ENCODE measurements around the gene ASAP3.

The ASAP3 gene

GRCh38 chr1:23449306-23449705 is 34.7 kb downstream of the ASAP3 start:
- no peak overlapping the region for H3K9ac ChIP-seq (ENCODE audit: low read length)
- no peak for TF ChIP-seq EZH2phosphoT487 (conservative IDR thresholded peaks at IDR 0.05; ENCODE audit: low read length)
- TF ChIP-seq, protein P1, sequence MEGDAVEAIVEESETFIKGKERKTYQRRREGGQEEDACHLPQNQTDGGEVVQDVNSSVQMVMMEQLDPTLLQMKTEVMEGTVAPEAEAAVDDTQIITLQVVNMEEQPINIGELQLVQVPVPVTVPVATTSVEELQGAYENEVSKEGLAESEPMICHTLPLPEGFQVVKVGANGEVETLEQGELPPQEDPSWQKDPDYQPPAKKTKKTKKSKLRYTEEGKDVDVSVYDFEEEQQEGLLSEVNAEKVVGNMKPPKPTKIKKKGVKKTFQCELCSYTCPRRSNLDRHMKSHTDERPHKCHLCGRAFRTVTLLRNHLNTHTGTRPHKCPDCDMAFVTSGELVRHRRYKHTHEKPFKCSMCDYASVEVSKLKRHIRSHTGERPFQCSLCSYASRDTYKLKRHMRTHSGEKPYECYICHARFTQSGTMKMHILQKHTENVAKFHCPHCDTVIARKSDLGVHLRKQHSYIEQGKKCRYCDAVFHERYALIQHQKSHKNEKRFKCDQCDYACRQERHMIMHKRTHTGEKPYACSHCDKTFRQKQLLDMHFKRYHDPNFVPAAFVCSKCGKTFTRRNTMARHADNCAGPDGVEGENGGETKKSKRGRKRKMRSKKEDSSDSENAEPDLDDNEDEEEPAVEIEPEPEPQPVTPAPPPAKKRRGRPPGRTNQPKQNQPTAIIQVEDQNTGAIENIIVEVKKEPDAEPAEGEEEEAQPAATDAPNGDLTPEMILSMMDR (IDR thresholded peaks at IDR 0.05; ENCODE audit: insufficient read depth, low read length, poor library complexity, severe bottlenecking) = no peak
- no peaks in the 10 kb centered on the region for H3F3A ChIP-seq (ENCODE audit: insufficient read depth)
- no peak overlapping the region for H3K27ac ChIP-seq (ENCODE audit: low read depth, low read length)
- H3K9me3 ChIP-seq (ENCODE audit: insufficient read depth, low read length) = no peaks in the 10 kb centered on the region
- no peak overlapping the region for H2AFZ ChIP-seq (ENCODE audit: low read depth, low read length, severe bottlenecking)
- no peaks in the 10 kb centered on the region for H4K20me1 ChIP-seq (ENCODE audit: low read depth, low read length)
- H3K4me2 ChIP-seq (ENCODE audit: low read depth, low read length, poor library complexity, severe bottlenecking) = no peak overlapping the region
- no peaks in the 10 kb centered on the region for H3K9me2 ChIP-seq (replicated peaks; ENCODE audit: insufficient read depth, low read length)
- H3K36me3 ChIP-seq (ENCODE audit: low read length) = no peaks in the 10 kb centered on the region
- no peak overlapping the region for H3K4me3 ChIP-seq (ENCODE audit: insufficient read depth, low read length, poor library complexity, severe bottlenecking)
- H3K79me2 ChIP-seq (ENCODE audit: insufficient read depth, low read length) = no peaks in the 10 kb centered on the region
- H3K27me3 ChIP-seq (ENCODE audit: low read length) = no peaks in the 10 kb centered on the region

DNA sequence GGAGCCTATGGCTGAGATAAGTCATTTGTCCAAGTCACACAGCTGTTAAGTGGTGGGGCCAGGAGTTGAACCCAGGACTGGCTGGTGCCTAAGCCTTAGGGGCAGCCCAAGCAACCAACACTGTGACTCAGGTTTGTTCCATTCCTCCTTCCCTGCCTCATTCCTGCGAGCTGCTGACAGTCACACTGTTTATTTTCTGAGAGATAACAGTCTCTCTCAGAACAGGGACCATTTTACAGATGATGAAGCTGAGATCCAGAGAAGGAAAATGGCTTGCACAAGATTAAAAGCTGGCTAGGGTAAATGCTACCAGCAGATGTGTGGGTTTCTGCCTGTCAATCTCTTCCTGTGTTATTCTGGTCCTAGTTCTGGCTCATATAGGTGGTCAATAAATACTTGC is 35.1 kb downstream of the ASAP3 start:
- H3F3A ChIP-seq (ENCODE audit: insufficient read depth) = no peaks in the 10 kb centered on the region
- H3K79me2 ChIP-seq (ENCODE audit: insufficient read depth, low read length) = no peaks in the 10 kb centered on the region
- no peak for TF ChIP-seq EZH2phosphoT487 (conservative IDR thresholded peaks at IDR 0.05; ENCODE audit: low read length)
- TF ChIP-seq, protein P1 (IDR thresholded peaks at IDR 0.05; ENCODE audit: insufficient read depth, low read length, poor library complexity, severe bottlenecking) = no peak
- H3K4me2 ChIP-seq (ENCODE audit: low read depth, low read length, poor library complexity, severe bottlenecking) = no peak overlapping the region
- no peaks in the 10 kb centered on the region for H3K9me3 ChIP-seq (ENCODE audit: insufficient read depth, low read length)
- H3K27ac ChIP-seq (ENCODE audit: low read depth, low read length) = no peak overlapping the region
- no peak overlapping the region for H3K4me3 ChIP-seq (ENCODE audit: insufficient read depth, low read length, poor library complexity, severe bottlenecking)
- H4K20me1 ChIP-seq (ENCODE audit: low read depth, low read length) = no peaks in the 10 kb centered on the region
- no peaks in the 10 kb centered on the region for H3K9me2 ChIP-seq (replicated peaks; ENCODE audit: insufficient read depth, low read length)
- no peak overlapping the region for H2AFZ ChIP-seq (ENCODE audit: low read depth, low read length, severe bottlenecking)
- H3K27me3 ChIP-seq (ENCODE audit: low read length) = no peaks in the 10 kb centered on the region
- H3K9ac ChIP-seq (ENCODE audit: low read length) = no peak overlapping the region
- H3K36me3 ChIP-seq (ENCODE audit: low read length) = no peaks in the 10 kb centered on the region

DNA sequence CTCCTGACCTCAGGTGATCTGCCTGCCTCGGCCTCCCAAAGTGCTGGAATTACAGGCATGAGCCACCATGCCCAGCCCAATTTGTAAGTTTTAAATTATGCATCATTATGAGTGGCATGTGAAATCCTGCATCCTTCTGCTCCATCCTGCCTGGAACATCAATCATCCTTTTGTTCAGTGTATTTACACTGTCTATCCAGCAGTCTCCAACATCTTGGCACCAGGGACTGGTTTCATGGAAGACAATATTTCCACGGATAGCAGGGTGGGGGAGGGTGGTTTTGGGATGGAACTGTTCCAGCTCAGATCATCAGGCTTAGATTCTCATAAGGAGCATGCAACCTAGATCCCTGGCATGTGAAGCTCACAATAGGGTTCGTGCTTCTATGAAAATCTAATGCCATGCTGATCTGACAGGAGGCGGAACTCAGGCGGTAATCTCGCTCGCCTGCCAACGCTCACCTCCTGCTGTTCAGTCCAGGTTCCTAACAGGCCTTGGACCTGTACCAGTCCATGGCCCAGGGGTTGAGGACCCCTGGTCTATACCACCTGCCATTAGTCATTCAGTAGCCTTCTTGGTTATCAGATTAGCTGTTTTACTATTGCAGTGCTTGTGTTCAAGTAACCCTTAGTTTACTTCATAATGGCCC is 37.2 kb downstream of the ASAP3 start:
- H4K20me1 ChIP-seq (ENCODE audit: low read depth, low read length) = no peaks in the 10 kb centered on the region
- H3K4me3 ChIP-seq (ENCODE audit: insufficient read depth, low read length, poor library complexity, severe bottlenecking) = no peak overlapping the region
- no peaks in the 10 kb centered on the region for H3K79me2 ChIP-seq (ENCODE audit: insufficient read depth, low read length)
- no peaks in the 10 kb centered on the region for H3K27me3 ChIP-seq (ENCODE audit: low read length)
- H3K9ac ChIP-seq (ENCODE audit: low read length) = no peak overlapping the region
- no peaks in the 10 kb centered on the region for H3K9me2 ChIP-seq (replicated peaks; ENCODE audit: insufficient read depth, low read length)
- no peak overlapping the region for H3K4me2 ChIP-seq (ENCODE audit: low read depth, low read length, poor library complexity, severe bottlenecking)
- no peak overlapping the region for H2AFZ ChIP-seq (ENCODE audit: low read depth, low read length, severe bottlenecking)
- H3F3A ChIP-seq (ENCODE audit: insufficient read depth) = no peaks in the 10 kb centered on the region
- H3K9me3 ChIP-seq (ENCODE audit: insufficient read depth, low read length) = no peaks in the 10 kb centered on the region
- no peak for TF ChIP-seq EZH2phosphoT487 (conservative IDR thresholded peaks at IDR 0.05; ENCODE audit: low read length)
- TF ChIP-seq, protein P1 (IDR thresholded peaks at IDR 0.05; ENCODE audit: insufficient read depth, low read length, poor library complexity, severe bottlenecking) = no peak
- no peak overlapping the region for H3K27ac ChIP-seq (ENCODE audit: low read depth, low read length)
- H3K36me3 ChIP-seq (ENCODE audit: low read length) = no peaks in the 10 kb centered on the region

Data from SU-DHL-6 (cell line).